Measurements from ENCODE around the gene FAM13C.

The FAM13C gene

DNA sequence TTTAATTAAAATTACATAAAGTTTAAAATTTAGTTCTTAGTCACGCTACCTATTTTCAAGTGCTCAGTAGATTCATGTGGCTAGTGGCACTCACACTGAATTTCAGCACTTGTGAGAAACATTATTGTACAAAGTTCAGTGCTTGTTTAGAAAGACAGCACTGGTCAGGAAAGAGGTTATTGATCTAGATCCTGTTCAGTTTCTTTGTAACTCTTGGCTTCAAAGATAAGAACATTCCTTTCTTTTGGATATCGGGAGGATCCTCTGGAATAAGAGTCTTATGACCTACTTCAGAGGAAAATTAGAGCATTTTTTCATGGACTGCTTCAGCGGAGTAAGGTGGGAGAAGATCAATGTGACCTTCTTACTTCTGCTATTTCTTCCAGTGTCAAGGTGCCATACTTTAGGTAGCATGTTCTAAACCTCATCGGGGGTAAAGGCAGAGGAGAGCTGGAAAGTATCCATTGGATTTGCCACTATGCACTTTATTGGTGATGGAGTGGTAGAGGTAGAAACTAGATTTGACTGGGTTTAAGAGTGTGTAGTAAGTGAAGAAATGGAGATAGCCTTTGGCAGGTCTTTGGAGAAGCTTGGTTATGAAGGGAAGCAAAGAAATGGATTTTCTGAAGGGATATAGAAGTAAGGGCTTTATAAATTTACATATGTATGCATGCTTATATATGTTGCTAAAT lies 146.0 kb downstream of the FAM13C start:
- Histone ChIP-seq H3K4me1 (ENCODE audit: control insufficient read depth, insufficient read depth, low read length, unreplicated experiment) (no peaks in the 10 kb centered on the region), H3K36me3 (ENCODE audit: insufficient read depth, low read length) (no peaks in the 10 kb centered on the region), H3K4me3 (ENCODE audit: low read depth, low read length) (no peak overlapping the region), H3K27me3 (ENCODE audit: insufficient read depth, low read length) (peaks cover 23% of the 10 kb centered on the region; the same call in 1 of the 2 replicates), H3K79me2 (ENCODE audit: control insufficient read depth, insufficient read depth, low read length, unreplicated experiment) (no peaks in the 10 kb centered on the region), H2AFZ (ENCODE audit: low read length, unreplicated experiment) (no peak overlapping the region), H3K27ac (ENCODE audit: low read depth, low read length) (no peak overlapping the region)

DNA sequence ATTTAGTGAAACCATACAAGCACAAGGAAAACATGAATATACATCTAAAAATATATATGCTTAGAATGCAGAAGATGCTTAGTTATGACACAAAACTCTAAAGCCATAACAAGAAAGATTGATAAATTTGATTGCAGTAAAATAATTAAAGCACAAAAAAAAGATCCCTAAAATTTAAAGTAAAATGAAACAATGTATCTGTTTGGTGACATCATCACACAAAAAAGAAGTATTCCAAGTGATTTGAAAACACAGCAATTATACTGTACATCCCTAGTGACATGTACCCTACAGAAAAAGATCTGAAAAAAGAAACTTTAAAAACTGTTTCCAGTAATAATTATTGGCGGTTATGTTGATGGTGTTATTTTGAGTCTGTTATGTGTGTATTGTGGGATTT lies 148.2 kb downstream of the FAM13C start:
- H3K4me1 ChIP-seq (ENCODE audit: control insufficient read depth, insufficient read depth, low read length, unreplicated experiment): no peaks in the 10 kb centered on the region
- no peak overlapping the region for H3K4me3 ChIP-seq (ENCODE audit: low read depth, low read length)
- H3K27ac ChIP-seq (ENCODE audit: low read depth, low read length): no peak overlapping the region
- H3K36me3 ChIP-seq (ENCODE audit: insufficient read depth, low read length): no peaks in the 10 kb centered on the region
- H3K27me3 ChIP-seq (ENCODE audit: insufficient read depth, low read length): peaks cover 23% of the 10 kb centered on the region; the same call in 1 of the 2 replicates
- no peak overlapping the region for H2AFZ ChIP-seq (ENCODE audit: low read length, unreplicated experiment)
- H3K79me2 ChIP-seq (ENCODE audit: control insufficient read depth, insufficient read depth, low read length, unreplicated experiment): no peaks in the 10 kb centered on the region

DNA sequence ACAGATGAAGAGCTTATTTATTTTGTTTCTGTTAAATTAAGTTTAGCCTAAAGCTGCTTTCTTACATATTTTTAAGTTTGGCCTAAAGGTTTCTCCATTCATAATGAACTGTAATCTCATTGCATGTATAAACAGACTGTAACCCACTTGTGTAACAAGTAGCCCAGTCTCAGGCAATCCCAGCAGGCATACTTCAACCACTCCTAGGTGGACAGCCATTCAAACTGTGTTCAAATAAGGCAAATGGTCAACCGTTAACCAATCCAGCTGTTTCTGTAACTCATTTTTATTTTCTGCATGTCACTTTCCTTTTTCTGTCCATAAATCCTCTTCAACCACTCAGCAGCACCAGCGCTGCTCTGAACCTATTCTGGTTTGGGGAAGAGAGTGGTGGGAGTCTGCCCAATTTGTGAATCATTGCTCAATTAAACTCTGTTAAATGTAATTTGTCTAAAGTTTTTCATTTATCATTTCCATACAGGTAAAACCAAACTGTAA lies 150.0 kb downstream of the FAM13C start:
- Histone ChIP-seq H3K79me2 (ENCODE audit: control insufficient read depth, insufficient read depth, low read length, unreplicated experiment) (no peaks in the 10 kb centered on the region), H3K27ac (ENCODE audit: low read depth, low read length) (no peak overlapping the region), H3K4me1 (ENCODE audit: control insufficient read depth, insufficient read depth, low read length, unreplicated experiment) (no peaks in the 10 kb centered on the region), H2AFZ (ENCODE audit: low read length, unreplicated experiment) (no peak overlapping the region), H3K4me3 (ENCODE audit: low read depth, low read length) (no peak overlapping the region), H3K27me3 (ENCODE audit: insufficient read depth, low read length) (peaks cover 23% of the 10 kb centered on the region; the same call in 1 of the 2 replicates), H3K36me3 (ENCODE audit: insufficient read depth, low read length) (no peaks in the 10 kb centered on the region)

DNA sequence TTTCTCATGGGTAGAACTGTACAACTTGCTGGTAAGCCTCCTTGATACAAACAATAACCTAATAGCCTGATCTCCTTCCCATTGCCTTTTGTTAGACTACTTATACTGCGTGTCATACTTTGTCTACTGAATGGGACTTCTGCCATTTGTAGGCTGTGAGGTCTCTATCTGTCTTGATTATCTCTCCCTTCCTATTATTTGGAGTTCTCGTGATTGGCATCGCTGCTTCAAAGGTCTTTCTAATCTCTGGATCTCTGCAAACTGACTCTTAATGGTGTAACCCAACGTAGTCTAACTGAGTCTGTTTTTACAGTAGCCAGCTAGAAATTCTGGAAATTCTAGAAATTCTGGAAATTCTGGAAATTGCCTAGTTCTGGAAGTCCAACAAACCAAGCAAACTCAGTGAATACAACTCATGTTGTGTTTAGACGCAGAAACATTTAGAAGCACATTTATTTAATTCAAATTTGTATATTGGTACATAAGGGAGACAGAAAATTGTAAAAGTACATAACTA lies 156.1 kb downstream of the FAM13C start:
- no peaks in the 10 kb centered on the region for H3K79me2 ChIP-seq (ENCODE audit: control insufficient read depth, insufficient read depth, low read length, unreplicated experiment)

More for the DNA sequence above, 156.1 kb downstream of the FAM13C start:
- no peak overlapping the region for H3K27ac ChIP-seq (ENCODE audit: low read depth, low read length)
- no peaks in the 10 kb centered on the region for H3K27me3 ChIP-seq (ENCODE audit: insufficient read depth, low read length)
- no peaks in the 10 kb centered on the region for H3K4me1 ChIP-seq (ENCODE audit: control insufficient read depth, insufficient read depth, low read length, unreplicated experiment)
- no peaks in the 10 kb centered on the region for H3K36me3 ChIP-seq (ENCODE audit: insufficient read depth, low read length)
- H2AFZ ChIP-seq (ENCODE audit: low read length, unreplicated experiment): no peak overlapping the region
- H3K4me3 ChIP-seq (ENCODE audit: low read depth, low read length): no peak overlapping the region
